Loucy (cell line): ENCODE measurements around the gene TNIP1.

Experiments
- H2AFZ ChIP-seq: fragments of 200-600 bp; sonication (generic); 2 replicates; pipeline ENCODE4 v1.6.0; 2016; ENCODE audit warnings: antibody characterized with exemption, mild to moderate bottlenecking, low read length, moderate library complexity
- H3F3A ChIP-seq: fragments of 200-600 bp; 2 replicates; pipeline ENCODE4 v1.6.0; 2016; ENCODE audit warnings: antibody characterized with exemption, low read depth, mild to moderate bottlenecking
- H3K27me3 ChIP-seq: fragments of 200-600 bp; sonication (generic); 2 replicates; pipeline ENCODE4 v1.6.1; 2014; ENCODE audit warnings: low read length, mild to moderate bottlenecking; ENCODE audit not compliant: insufficient read depth, poor library complexity, severe bottlenecking
- H3K36me3 ChIP-seq: fragments of 200-600 bp; sonication (generic); 2 replicates; pipeline ENCODE4 v1.6.1; 2016; ENCODE audit warnings: low read length; ENCODE audit not compliant: insufficient read depth
- H3K4me1 ChIP-seq: fragments of 200-600 bp; sonication (generic); 2 replicates; pipeline ENCODE4 v1.5.1; 2014; ENCODE audit warnings: low read length, mild to moderate bottlenecking; ENCODE audit not compliant: insufficient read depth, poor library complexity, severe bottlenecking
- H3K4me2 ChIP-seq: fragments of 200-600 bp; sonication (generic); 2 replicates; pipeline ENCODE4 v1.6.0; 2014; ENCODE audit warnings: antibody characterized with exemption, low read length, low read depth, mild to moderate bottlenecking; ENCODE audit not compliant: poor library complexity, severe bottlenecking
- H3K4me3 ChIP-seq: fragments of 200-600 bp; sonication (generic); 2 replicates; pipeline ENCODE4 v1.5.1; 2014; ENCODE audit warnings: low read length, mild to moderate bottlenecking, mixed read lengths; ENCODE audit not compliant: poor library complexity, severe bottlenecking
- H3K79me2 ChIP-seq: fragments of 200-600 bp; sonication (generic); 2 replicates; pipeline ENCODE4 v1.6.1; 2014; ENCODE audit warnings: low read length; ENCODE audit not compliant: insufficient read depth
- H3K9ac ChIP-seq: fragments of 200-600 bp; sonication (generic); 2 replicates; pipeline ENCODE4 v1.6.0; 2014; ENCODE audit warnings: mild to moderate bottlenecking, low read depth, low read length, moderate library complexity; ENCODE audit not compliant: poor library complexity, severe bottlenecking
- H3K9me2 ChIP-seq: fragments of 200-600 bp; sonication (generic); replicated peaks from 2 replicates; pipeline ENCODE4 v1.6.1; 2016; ENCODE audit warnings: low read depth, low read length, mixed read lengths
- H3K9me3 ChIP-seq: fragments of 200-600 bp; sonication (generic); 2 replicates; pipeline ENCODE4 v1.6.1; 2014; ENCODE audit warnings: mild to moderate bottlenecking, antibody characterized with exemption, low read length, low read depth; ENCODE audit not compliant: insufficient read depth
- H4K20me1 ChIP-seq: fragments of 200-600 bp; sonication (generic); 2 replicates; pipeline ENCODE4 v1.6.0; 2014; ENCODE audit warnings: antibody characterized with exemption, low read length, mild to moderate bottlenecking; ENCODE audit not compliant: insufficient read depth, poor library complexity, severe bottlenecking
- CTCF ChIP-seq: fragments of 200-600 bp; sonication (generic); conservative IDR thresholded peaks from 2 replicates; pipeline ENCODE4 v1.5.1; 2014; ENCODE audit warnings: mild to moderate bottlenecking, antibody characterized with exemption, low read length
- EZH2phosphoT487 ChIP-seq: fragments of 200-600 bp; IDR thresholded peaks from 2 replicates; pipeline ENCODE4 v1.6.1; 2018; ENCODE audit warnings: antibody characterized with exemption, mild to moderate bottlenecking, moderate library complexity, borderline replicate concordance

Gene TNIP1

GRCh38 chr5:151070449-151070848, 10.4 kb downstream of the TNIP1 start:
- peaks cover 9% of the 10 kb centered on the region for H3K4me1 ChIP-seq
- peaks cover 27% of the 10 kb centered on the region; the same call in 1 of the 2 replicates for H3K36me3 ChIP-seq
- no peaks in the 10 kb centered on the region for H3F3A ChIP-seq
- no peaks in the 10 kb centered on the region for H3K9me3 ChIP-seq
- peaks cover 98% of the 10 kb centered on the region for H3K79me2 ChIP-seq
- no peaks in the 10 kb centered on the region for H3K27me3 ChIP-seq
- no peak overlapping the region for H2AFZ ChIP-seq
- no peak overlapping the region for H3K4me2 ChIP-seq
- H3K9me2 ChIP-seq: no peaks in the 10 kb centered on the region
- TF ChIP-seq EZH2phosphoT487: no peak
- TF ChIP-seq CTCF: no peak
- H3K4me3 ChIP-seq: no peak overlapping the region
- peaks cover 53% of the 10 kb centered on the region for H4K20me1 ChIP-seq
- H3K9ac ChIP-seq: no peak overlapping the region

GRCh38 chr5:151068433-151069197, 12.2 kb downstream of the TNIP1 start:
- TF ChIP-seq EZH2phosphoT487: no peak
- Histone ChIP-seq H3K9me2 (no peaks in the 10 kb centered on the region), H3F3A (no peaks in the 10 kb centered on the region), H3K36me3 (peaks cover 29% of the 10 kb centered on the region; the same call in 1 of the 2 replicates), H3K9me3 (no peaks in the 10 kb centered on the region), H3K4me1 (peaks cover 9% of the 10 kb centered on the region), H3K4me2 (no peak overlapping the region), H3K27me3 (no peaks in the 10 kb centered on the region), H3K79me2 (peaks cover 100% of the 10 kb centered on the region), H3K4me3 (no peak overlapping the region), H3K9ac (no peak overlapping the region), H2AFZ (no peak overlapping the region), H4K20me1 (peaks cover 54% of the 10 kb centered on the region)

DNA sequence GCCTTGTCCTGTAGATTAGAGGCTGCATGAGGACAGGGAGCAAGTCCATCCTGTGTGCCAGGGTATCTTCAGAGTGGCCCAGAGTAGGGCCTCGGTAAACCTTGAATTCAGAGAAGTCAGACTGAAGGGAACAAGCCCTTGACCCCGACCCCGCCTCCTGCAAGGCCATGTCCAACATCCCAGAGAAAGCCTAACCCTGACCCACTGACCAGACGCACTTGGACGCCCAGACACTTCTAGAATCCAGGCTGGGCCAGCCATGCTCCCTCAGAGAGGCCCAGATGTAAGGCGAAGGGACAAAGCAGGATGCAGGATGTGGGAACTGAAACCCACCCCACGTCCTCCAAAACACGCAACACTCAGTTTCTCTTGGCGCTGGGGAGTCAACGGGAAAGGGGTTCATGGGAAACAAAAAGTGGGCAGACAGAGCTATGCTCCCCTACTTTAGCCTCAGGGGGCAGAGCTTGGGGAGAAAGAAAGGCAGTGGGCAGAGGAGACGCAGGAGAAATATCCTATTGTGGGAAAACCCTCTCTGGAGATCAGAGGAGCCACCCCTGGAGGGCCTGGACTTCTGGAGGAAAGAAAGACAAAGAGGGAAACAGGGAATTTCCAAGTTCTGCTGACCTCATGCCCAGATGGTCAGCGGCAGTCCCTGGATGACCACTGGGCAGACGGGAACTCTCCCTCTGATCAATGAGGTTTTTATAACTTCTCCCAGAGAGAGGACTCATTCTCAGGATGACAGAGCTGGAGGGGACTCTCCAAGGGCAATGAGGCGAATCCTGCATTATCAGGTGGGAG, 13.0 kb downstream of the TNIP1 start:
- Histone ChIP-seq H3K4me2 (no peak overlapping the region), H3K4me3 (no peak overlapping the region), H4K20me1 (peaks cover 47% of the 10 kb centered on the region), H2AFZ (no peak overlapping the region), H3K79me2 (peaks cover 100% of the 10 kb centered on the region), H3K4me1 (peaks cover 9% of the 10 kb centered on the region), H3F3A (no peaks in the 10 kb centered on the region), H3K9me2 (no peaks in the 10 kb centered on the region), H3K36me3 (peaks cover 37% of the 10 kb centered on the region; the same call in 1 of the 2 replicates), H3K9ac (no peak overlapping the region), H3K9me3 (no peaks in the 10 kb centered on the region), H3K27me3 (no peaks in the 10 kb centered on the region)
- TF ChIP-seq EZH2phosphoT487: no peak
- no peak for TF ChIP-seq CTCF
